H1 (cell line): Measurements from ENCODE around the gene POU2F1. TPM values are rescaled to one million over a fixed set of nuclear protein-coding genes. Genes with fewer than 3 reads are reported as not detected.

Source experiments
- CTCF ChIA-PET: fragments of 300-600 bp; sonication (Branson Sonifier 250); formaldehyde crosslinking; loops from one replicate; lab custom pipeline; 2021; ENCODE audit not compliant: partially characterized antibody; lab: Charles Lee
- POLR2A ChIA-PET: fragments of 300-600 bp; sonication (Branson Sonifier 250); formaldehyde crosslinking; loops from one replicate; lab custom pipeline; 2021; ENCODE audit warnings: inconsistent platforms; ENCODE audit not compliant: partially characterized antibody; lab: Charles Lee
- DNase-seq, 2 experiments: peaks; one replicate each; pipeline versions ENCODE4 v3.0.0 to v3.0.0-alpha.2; 2010 to 2022; ENCODE audit warnings: low spot score in 2 of 2, low read depth in 1 of 2, mixed read lengths in 1 of 2
- FAIRE-seq: peaks from 2 replicates; lab custom pipeline; 2011; peaks lifted over from hg19 to GRCh38; lab: Jason Lieb, UNC
- H2AFZ ChIP-seq: 2 replicates; pipeline ENCODE4 v1.8.1; 2012; ENCODE audit warnings: low read length, inconsistent platforms
- H2AK5ac ChIP-seq: 2 replicates; pipeline ENCODE4 v1.6.1; 2013; ENCODE audit warnings: low read depth, low read length
- H2BK120ac ChIP-seq: replicated peaks from 2 replicates; pipeline ENCODE3; 2013; ENCODE audit warnings: low read depth, low read length, inconsistent platforms
- H2BK12ac ChIP-seq: 2 replicates; pipeline ENCODE4 v1.6.1; 2013; ENCODE audit warnings: low read depth, low read length
- H2BK15ac ChIP-seq: 2 replicates; pipeline ENCODE4 v1.6.1; 2013; ENCODE audit warnings: low read length
- H2BK20ac ChIP-seq: 2 replicates; pipeline ENCODE4 v1.6.1; 2013; ENCODE audit warnings: low read length
- H2BK5ac ChIP-seq: 2 replicates; pipeline ENCODE4 v1.6.1; 2013; ENCODE audit warnings: low read depth, low read length
- H3K14ac ChIP-seq: 2 replicates; pipeline ENCODE4 v1.6.1; 2013; ENCODE audit warnings: inconsistent platforms; ENCODE audit not compliant: insufficient read length
- H3K18ac ChIP-seq: 2 replicates; pipeline ENCODE4 v1.6.1; 2013; ENCODE audit warnings: low read length; ENCODE audit errors: extremely low read depth
- H3K23ac ChIP-seq: 2 replicates; pipeline ENCODE4 v1.6.1; 2013; ENCODE audit warnings: inconsistent platforms; ENCODE audit not compliant: insufficient read length
- H3K23me2 ChIP-seq: 2 replicates; pipeline ENCODE4 v1.6.1; 2013; ENCODE audit warnings: low read depth, low read length
- H3K27ac ChIP-seq: 2 replicates; pipeline ENCODE4 v1.6.1; 2011; ENCODE audit warnings: low read depth, low read length, inconsistent platforms
- H3K27me3 ChIP-seq, 4 experiments: replicated peaks in 1 of 4; 1 replicate in 1 of 4; 2 replicates in 3 of 4; pipeline versions ENCODE4 v1.6.1 to v1.8.1; 2011 to 2013; ENCODE audit warnings: low read length in 3 of 4, mild to moderate bottlenecking in 3 of 4, inconsistent platforms in 2 of 4, mixed read lengths in 2 of 4, moderate library complexity in 1 of 4; ENCODE audit not compliant: control insufficient read depth in 3 of 4, insufficient read depth in 3 of 4; ENCODE audit errors: extremely low read depth in 1 of 4
- H3K36me3 ChIP-seq, 4 experiments: 2 replicates each; pipeline versions ENCODE4 v1.6.1 to v1.8.1; 2011 to 2013; ENCODE audit warnings: mild to moderate bottlenecking in 4 of 4, low read length in 3 of 4, moderate library complexity in 2 of 4, control low read depth in 1 of 4, inconsistent platforms in 1 of 4; ENCODE audit not compliant: insufficient read depth in 4 of 4, control insufficient read depth in 2 of 4
- H3K4ac ChIP-seq: replicated peaks from 2 replicates; pipeline ENCODE3; 2013; ENCODE audit warnings: low read length, low read depth, mixed read lengths, inconsistent platforms; ENCODE audit not compliant: insufficient read length
- H3K4me1 ChIP-seq, 4 experiments: replicated peaks in 1 of 4; 1 replicate in 1 of 4; 2 replicates in 3 of 4; pipeline versions ENCODE4 v1.6.1 to v1.8.1; 2011 to 2013; ENCODE audit warnings: low read length in 3 of 4, inconsistent platforms in 2 of 4, mixed read lengths in 1 of 4; ENCODE audit not compliant: insufficient read depth in 4 of 4, control insufficient read depth in 3 of 4
- H3K4me2 ChIP-seq, 2 experiments: 2 replicates each; pipeline versions ENCODE4 v1.6.1 to v1.8.1; 2011 to 2013; ENCODE audit warnings: low read depth in 2 of 2, low read length in 2 of 2, control low read depth in 1 of 2, inconsistent platforms in 1 of 2, mild to moderate bottlenecking in 1 of 2; ENCODE audit not compliant: insufficient read depth in 1 of 2
- H3K4me3 ChIP-seq, 4 experiments: fragments of 200-600, 300-600 bp in 1 of 4; sonication (generic), shearing (Covaris generic), sonication (Bioruptor Twin) in 1 of 4; 2 replicates each; pipeline versions ENCODE4 v1.5.1 to v1.8.1; 2011 to 2016; ENCODE audit warnings: low read length in 4 of 4, low read depth in 3 of 4, control low read depth in 2 of 4, inconsistent platforms in 2 of 4, mild to moderate bottlenecking in 2 of 4, mixed read lengths in 1 of 4, moderate library complexity in 1 of 4; ENCODE audit not compliant: insufficient read depth in 2 of 4; ENCODE audit errors: extremely low read depth in 1 of 4
- H3K56ac ChIP-seq: replicated peaks from 2 replicates; pipeline ENCODE3; 2013; ENCODE audit warnings: low read depth, mild to moderate bottlenecking, mixed read lengths, low read length, inconsistent platforms; ENCODE audit not compliant: insufficient read length
- H3K79me1 ChIP-seq: 2 replicates; pipeline ENCODE4 v1.6.1; 2013; ENCODE audit warnings: low read depth, low read length, control low read depth
- H3K79me2 ChIP-seq, 2 experiments: 2 replicates each; pipeline versions ENCODE4 v1.6.1 to v1.8.1; 2012 to 2013; ENCODE audit warnings: low read length in 2 of 2, mild to moderate bottlenecking in 2 of 2, inconsistent platforms in 1 of 2; ENCODE audit not compliant: insufficient read depth in 2 of 2, control insufficient read depth in 1 of 2
- H3K9ac ChIP-seq, 4 experiments: replicated peaks in 1 of 4; 1 replicate in 1 of 4; 2 replicates in 3 of 4; pipeline versions ENCODE4 v1.6.1 to v1.8.1; 2011 to 2013; ENCODE audit warnings: low read depth in 3 of 4, low read length in 3 of 4, control low read depth in 2 of 4, mild to moderate bottlenecking in 2 of 4, moderate library complexity in 2 of 4, inconsistent platforms in 1 of 4; ENCODE audit errors: extremely low read depth in 1 of 4
- H3K9me3 ChIP-seq, 2 experiments: 2 replicates each; pipeline versions ENCODE4 v1.6.1 to v1.8.1; 2012 to 2013; ENCODE audit warnings: mild to moderate bottlenecking in 2 of 2, moderate library complexity in 2 of 2, control low read depth in 1 of 2, inconsistent platforms in 1 of 2, low read depth in 1 of 2, low read length in 1 of 2, mixed read lengths in 1 of 2; ENCODE audit not compliant: insufficient read depth in 2 of 2
- H4K20me1 ChIP-seq, 2 experiments: replicated peaks in 1 of 2; 2 replicates each; pipeline versions ENCODE3 to v1.8.1; 2011 to 2013; ENCODE audit warnings: inconsistent platforms in 2 of 2, low read length in 2 of 2, mild to moderate bottlenecking in 1 of 2; ENCODE audit not compliant: insufficient read depth in 2 of 2, control insufficient read depth in 1 of 2
- H4K5ac ChIP-seq: 2 replicates; pipeline ENCODE4 v1.6.1; 2013; ENCODE audit warnings: low read length, low read depth, mixed read lengths, inconsistent platforms; ENCODE audit not compliant: insufficient read length
- H4K8ac ChIP-seq: 2 replicates; pipeline ENCODE4 v1.8.0; 2013; ENCODE audit warnings: mild to moderate bottlenecking, moderate library complexity, low read length, inconsistent platforms; ENCODE audit not compliant: insufficient read depth; ENCODE audit errors: extremely low read depth
- H4K91ac ChIP-seq: replicated peaks from 2 replicates; pipeline ENCODE3; 2013; ENCODE audit warnings: low read length, mixed read lengths, inconsistent platforms; ENCODE audit not compliant: insufficient read length
- ATF2 ChIP-seq: IDR thresholded peaks from 2 replicates; pipeline ENCODE4 v1.6.1; 2012; ENCODE audit warnings: low read length, inconsistent platforms
- EZH2 ChIP-seq: fragments of 200-600 bp; sonication (generic); IDR thresholded peaks from 2 replicates; pipeline ENCODE4 v1.7.1; 2012; ENCODE audit warnings: low read depth, mild to moderate bottlenecking, moderate library complexity, low read length, inconsistent platforms; ENCODE audit not compliant: severe bottlenecking
- JUND ChIP-seq: IDR thresholded peaks from 2 replicates; pipeline ENCODE4 v1.6.1; 2011; ENCODE audit warnings: mild to moderate bottlenecking, improper control_type of control experiment, low read length
- KDM1A ChIP-seq: fragments of 200-600, 300-600 bp; sonication (generic); IDR thresholded peaks from 2 replicates; pipeline ENCODE4 v1.7.1; 2016; ENCODE audit warnings: mild to moderate bottlenecking, low read length, borderline replicate concordance
- ZNF274 ChIP-seq: IDR thresholded peaks from 2 replicates; pipeline ENCODE4 v1.7.0; 2012; ENCODE audit warnings: low read length, borderline replicate concordance; ENCODE audit errors: extremely low read depth
- WGBS, 2 experiments: shearing (Covaris generic) in 1 of 2; methylation state at CpG; one replicate each; pipeline versions ENCODE4 v1.1.6 to v1.1.7; 2013 to 2015; ENCODE audit warnings: low lambda C conversion rate in 2 of 2, mixed read lengths in 2 of 2, inconsistent platforms in 1 of 2, low coverage in 1 of 2, missing lambda C conversion rate in 1 of 2; ENCODE audit not compliant: insufficient replicate concordance in 2 of 2, insufficient coverage in 1 of 2, insufficient read length in 1 of 2; ENCODE audit errors: extremely low coverage in 1 of 2, missing lambda C conversion rate in 1 of 2; 5-methylcytosine and 5-hydroxymethylcytosine counted together
- polyA plus RNA-seq, 7 experiments: library from polyadenylated mRNA; depleted of rRNA in 3 of 7; stranded (reverse) in 5 of 7; unstranded in 2 of 7; fragments of >200 nt in 5 of 7; fragments of 200-250 nt in 2 of 7; gene quantifications; 1 replicate in 5 of 7; 2 replicates in 1 of 7; 4 replicates in 1 of 7; pipeline versions ENCODE4 v1.2.1 to v1.2.3, GENCODE V29; 2011 to 2013; ENCODE audit warnings: missing spikeins in 2 of 7, mixed read lengths in 2 of 7
- total RNA-seq: library from RNA; stranded (reverse); fragmentation: NEBNext Ultra II Directional; extraction: Animal tissue kit (Norgen Biotek cat#: 25700); gene quantifications from 2 replicates; pipeline ENCODE4 v1.2.1, GENCODE V29; 2021

Gene POU2F1
- total and polyA plus RNA-seq, 2 of the 8 experiments (the other 6 are each of a cell fraction or from before 2014, with no cell fraction given), result 37.0 to 57.2 TPM

DNA sequence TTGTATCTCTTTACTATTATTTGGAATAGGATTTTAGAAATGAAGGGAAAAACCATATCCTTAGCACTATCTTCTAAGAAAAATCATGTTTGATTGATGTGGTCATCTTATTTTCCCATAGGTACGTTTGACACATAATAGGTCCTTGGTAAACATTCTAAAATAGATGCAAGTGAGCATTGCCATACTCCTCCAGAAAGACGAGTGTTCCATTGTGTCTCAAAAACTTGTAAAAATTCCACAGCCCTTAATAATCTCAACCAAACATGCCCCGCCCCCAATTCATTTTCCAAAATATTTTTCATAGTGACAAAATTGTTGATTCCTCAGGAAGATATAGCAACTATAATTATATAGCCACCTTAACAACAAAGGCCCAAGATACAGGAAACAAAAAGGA, 184.2 kb downstream of the POU2F1 start:
- no peaks in the 10 kb centered on the region for H3K23me2 ChIP-seq
- H2BK15ac ChIP-seq, result no peak overlapping the region
- H2BK120ac ChIP-seq, result no peak overlapping the region
- ChIA-PET POLR2A (no interaction called here), CTCF (interaction anchor here (0.6 to 5.9 kb wide), 6 partner anchors 26 to 348 kb away, joined by 3 to 47 read pairs (median 3); no protein-coding TSS in a partner anchor)
- H2AK5ac ChIP-seq, result no peak overlapping the region
- H3K4me1 ChIP-seq, result no peaks in the 10 kb centered on the region
- no peak overlapping the region for H3K56ac ChIP-seq
- H4K8ac ChIP-seq, result no peak overlapping the region
- H3K9ac ChIP-seq, result no peak overlapping the region
- no peak overlapping the region for H4K5ac ChIP-seq
- WGBS, 2 experiments, result 86% methylated on average over 3 of the region's 3 CpGs; no CpG with 5 or more reads in 1 of the 2 experiments
- no peak overlapping the region for H2AFZ ChIP-seq
- no peak overlapping the region for H2BK20ac ChIP-seq
- no peak overlapping the region for H3K14ac ChIP-seq
- H2BK5ac ChIP-seq, result no peak overlapping the region
- H4K91ac ChIP-seq, result no peak overlapping the region
- H2BK12ac ChIP-seq, result no peak overlapping the region
- no peak overlapping the region for H3K4ac ChIP-seq
- no peak overlapping the region for H3K4me2 ChIP-seq
- H3K36me3 ChIP-seq, result peaks cover 0 to 18% (median 3%) of the 10 kb centered on the region in 4 experiments; a peak in 4 of 8 replicates
- no peak overlapping the region for H3K4me3 ChIP-seq
- H3K18ac ChIP-seq, result no peak overlapping the region
- FAIRE-seq (no peak), DNase-seq (no peak)
- no peaks in the 10 kb centered on the region for H3K79me2 ChIP-seq
- no peaks in the 10 kb centered on the region for H3K79me1 ChIP-seq
- H3K27me3 ChIP-seq, result no peaks in the 10 kb centered on the region
- no peak overlapping the region for H3K27ac ChIP-seq
- H3K9me3 ChIP-seq, result no peaks in the 10 kb centered on the region
- H4K20me1 ChIP-seq, result peaks cover 1 to 3% of the 10 kb centered on the region in 2 experiments
- TF ChIP-seq ZNF274 (no peak), KDM1A (no peak), ATF2 (no peak), EZH2 (no peak), JUND (no peak)
- H3K23ac ChIP-seq, result no peak overlapping the region
